NCI-H2227 treated with DMSO at 0.1 percent for 48 hours (cell line): Measurements from ENCODE around the gene NCOA7.
"Not testable (repeated sequence)": the region's sequence is repeated elsewhere in the genome, so short reads cannot be mapped to it uniquely, and the experiment has no call there.

Experiments
- DNase-seq: peaks from one replicate; lab custom pipeline; 2025; lab: John Stamatoyannopoulos, UW

NCOA7 gene

DNA sequence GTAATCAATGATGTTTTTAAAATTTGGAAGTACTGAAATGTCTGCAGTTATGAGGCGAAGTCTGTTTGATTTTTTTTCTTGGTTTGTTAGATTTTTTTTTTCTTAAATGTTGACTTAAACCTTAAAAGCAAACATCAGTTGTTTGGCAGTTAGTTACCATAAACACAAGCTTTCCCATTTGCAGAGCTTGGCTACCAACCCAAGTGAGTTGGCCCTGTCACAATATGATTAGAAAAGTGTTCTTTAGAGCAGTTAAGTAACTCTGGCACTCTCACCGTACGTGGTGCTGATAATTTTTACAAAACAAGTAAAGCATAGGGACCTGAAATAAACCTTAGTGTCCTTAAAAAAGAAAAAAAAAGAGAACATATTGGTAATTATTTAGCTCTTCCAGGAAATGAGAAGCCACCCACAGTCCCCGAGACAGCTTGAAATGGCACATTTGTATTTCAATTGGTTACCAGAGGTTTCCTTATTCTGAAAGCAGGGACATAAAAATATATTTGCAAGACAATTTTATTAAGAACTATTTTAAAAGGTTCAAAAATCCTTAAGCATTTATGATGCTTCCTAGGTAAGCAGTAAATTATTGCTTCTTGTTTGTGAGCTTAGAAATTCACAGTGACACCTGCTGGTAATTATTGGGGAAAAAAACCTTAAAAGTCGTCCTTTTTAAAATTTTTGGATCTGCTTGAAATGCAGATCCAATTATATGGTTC, 37.4 kb upstream of the NCOA7 start:
- DNase-seq = peak; percentile 10

DNA sequence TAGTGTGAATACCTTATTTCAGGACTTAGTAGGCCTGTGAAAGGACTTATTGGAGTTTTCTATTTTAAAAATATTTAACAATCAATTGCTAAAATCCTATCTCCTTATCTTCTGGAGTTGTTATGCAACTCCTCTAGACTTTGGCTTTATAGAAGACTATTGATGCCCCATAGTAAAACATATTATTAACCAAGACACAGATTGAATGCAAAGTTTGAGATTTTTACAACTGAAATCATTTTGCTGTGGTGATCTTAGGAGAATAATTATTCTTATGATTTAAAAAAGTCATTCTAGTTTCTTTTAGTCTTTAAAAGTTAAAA, 36.9 kb upstream of the NCOA7 start:
- DNase-seq = no peak

DNA sequence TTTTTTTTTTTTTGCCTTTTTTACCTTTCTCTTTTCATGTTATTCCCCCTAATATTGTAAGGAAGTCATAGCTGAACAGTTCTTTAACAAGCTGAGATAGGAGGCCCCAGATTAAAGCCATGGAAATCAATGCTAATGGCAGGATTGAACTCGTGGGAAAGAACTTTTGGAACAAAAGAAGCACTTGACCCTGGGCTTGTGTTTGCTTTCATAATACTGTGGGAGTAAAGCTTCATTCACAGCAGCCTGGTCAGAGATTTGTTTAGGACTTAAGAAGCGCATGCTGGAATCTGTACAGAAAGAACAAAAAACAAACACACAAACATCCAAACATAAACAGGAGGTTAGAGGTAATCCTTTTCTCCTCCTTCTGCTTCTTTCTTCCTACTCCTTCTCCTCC, 36.2 kb upstream of the NCOA7 start:
- no peak for DNase-seq

DNA sequence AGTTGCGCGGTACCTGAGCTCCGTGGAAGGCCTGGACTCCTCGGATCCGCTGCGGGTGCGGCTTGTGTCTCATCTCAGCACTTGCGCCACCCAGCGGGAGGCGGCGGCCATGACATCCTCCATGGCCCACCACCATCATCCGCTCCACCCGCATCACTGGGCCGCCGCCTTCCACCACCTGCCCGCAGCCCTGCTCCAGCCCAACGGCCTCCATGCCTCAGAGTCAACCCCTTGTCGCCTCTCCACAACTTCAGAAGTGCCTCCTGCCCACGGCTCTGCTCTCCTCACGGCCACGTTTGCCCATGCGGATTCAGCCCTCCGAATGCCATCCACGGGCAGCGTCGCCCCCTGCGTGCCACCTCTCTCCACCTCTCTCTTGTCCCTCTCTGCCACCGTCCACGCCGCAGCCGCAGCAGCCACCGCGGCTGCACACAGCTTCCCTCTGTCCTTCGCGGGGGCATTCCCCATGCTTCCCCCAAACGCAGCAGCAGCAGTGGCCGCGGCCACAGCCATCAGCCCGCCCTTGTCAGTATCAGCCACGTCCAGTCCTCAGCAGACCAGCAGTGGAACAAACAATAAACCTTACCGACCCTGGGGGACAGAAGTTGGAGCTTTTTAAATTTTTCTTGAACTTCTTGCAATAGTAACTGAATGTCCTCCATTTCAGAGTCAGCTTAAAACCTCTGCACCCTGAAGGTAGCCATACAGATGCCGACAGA, 31.4 kb upstream of the NCOA7 start:
- DNase-seq = no peak

DNA sequence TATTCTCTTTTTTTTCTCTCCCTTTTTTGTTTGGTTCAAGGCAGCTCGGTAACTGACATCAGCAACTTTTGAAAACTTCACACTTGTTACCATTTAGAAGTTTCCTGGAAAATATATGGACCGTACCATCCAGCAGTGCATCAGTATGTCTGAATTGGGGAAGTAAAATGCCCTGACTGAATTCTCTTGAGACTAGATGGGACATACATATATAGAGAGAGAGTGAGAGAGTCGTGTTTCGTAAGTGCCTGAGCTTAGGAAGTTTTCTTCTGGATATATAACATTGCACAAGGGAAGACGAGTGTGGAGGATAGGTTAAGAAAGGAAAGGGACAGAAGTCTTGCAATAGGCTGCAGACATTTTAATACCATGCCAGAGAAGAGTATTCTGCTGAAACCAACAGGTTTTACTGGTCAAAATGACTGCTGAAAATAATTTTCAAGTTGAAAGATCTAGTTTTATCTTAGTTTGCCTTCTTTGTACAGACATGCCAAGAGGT, 30.8 kb upstream of the NCOA7 start:
- no peak for DNase-seq

DNA sequence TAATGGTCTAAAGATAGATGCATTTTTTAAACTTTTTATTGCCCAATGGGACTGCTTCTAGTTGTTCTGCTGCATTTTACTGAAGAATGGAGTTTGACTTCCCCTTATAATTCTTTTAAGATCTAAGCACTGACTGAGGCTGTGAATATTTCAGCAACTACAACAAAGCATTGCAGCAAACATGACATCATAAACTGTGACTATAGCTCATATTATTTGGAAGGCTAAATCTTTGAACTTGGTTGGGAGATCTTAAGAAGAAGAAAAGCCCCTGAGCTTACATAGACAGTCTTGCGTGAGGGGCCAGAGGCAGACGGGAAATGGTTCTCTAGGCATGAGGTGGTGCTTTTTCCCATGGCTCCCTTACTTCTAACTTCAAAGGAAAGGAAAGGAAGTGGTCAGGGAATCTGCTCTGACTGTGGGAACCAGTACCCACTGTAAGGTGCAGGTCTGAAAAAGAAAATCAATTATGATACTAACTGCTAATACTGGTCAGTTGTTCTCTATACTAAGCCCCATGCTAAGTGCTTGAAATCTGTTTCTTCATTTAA, 26.6 kb upstream of the NCOA7 start:
- no peak for DNase-seq

DNA sequence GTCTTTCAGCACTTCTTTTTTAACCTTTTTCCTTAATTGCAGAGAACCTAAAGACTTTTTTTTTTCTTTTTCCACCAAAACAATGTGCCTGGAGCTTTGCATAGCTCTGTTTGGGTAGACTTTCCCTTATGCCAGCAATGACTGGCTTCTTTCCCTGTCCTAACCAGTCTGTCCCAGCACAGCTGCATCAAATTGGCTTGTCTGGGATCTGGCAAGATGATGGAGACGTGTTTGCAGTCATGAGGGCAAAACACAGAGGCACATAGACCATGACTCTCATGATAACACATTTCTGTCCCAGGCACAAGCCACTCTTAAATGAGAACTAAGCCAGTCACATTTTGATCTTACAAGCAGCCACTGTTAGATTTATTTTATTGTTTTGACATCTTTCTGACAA, 24.8 kb upstream of the NCOA7 start:
- DNase-seq = no peak

DNA sequence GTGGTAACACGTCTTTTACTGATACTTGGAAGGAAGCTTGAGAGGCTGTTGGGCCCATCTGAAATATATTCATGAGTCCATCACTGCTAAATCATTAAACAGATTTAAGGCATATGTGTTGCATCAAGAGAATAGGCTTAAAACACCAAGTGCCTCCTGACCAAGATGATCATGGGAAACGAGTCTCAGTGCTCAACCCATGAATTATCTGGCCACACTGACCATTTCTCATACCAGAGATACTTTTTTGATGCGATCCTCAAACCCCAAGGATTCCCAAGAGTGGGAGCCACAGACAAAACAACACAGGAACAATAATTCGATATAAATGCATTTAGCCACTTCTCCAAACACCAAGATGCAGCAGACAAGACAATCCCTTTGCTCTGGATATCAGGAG, 24.1 kb upstream of the NCOA7 start:
- no peak for DNase-seq

DNA sequence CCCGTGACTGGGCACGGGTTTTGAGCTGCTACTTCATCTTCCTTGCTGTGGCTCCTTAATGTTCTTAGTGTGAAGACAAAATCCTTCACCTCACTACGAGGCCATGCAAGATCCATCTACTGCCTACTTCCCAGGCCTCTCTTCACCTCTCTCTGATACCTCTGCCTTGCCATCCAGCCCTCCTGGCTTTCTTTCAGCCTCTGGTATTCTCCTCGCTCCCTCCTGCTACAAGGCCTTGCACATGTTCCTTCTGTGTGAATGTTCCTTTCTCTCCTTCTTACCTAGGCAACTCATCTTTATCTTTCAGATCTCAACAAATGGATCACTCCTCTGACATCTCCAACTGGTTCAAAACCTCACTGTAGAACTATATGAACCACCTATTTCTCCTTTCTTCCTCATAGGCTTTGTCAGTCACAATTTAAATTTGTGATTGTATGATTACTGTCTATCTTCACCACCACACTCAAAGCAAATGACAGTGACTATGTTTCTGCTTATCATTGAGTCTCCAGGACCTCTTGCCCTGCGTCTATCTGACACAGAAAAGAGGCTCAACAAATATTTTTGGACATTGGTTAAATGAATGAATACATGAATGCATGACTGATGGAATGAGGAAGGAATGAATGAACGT, 21.5 kb upstream of the NCOA7 start:
- DNase-seq = no peak

DNA sequence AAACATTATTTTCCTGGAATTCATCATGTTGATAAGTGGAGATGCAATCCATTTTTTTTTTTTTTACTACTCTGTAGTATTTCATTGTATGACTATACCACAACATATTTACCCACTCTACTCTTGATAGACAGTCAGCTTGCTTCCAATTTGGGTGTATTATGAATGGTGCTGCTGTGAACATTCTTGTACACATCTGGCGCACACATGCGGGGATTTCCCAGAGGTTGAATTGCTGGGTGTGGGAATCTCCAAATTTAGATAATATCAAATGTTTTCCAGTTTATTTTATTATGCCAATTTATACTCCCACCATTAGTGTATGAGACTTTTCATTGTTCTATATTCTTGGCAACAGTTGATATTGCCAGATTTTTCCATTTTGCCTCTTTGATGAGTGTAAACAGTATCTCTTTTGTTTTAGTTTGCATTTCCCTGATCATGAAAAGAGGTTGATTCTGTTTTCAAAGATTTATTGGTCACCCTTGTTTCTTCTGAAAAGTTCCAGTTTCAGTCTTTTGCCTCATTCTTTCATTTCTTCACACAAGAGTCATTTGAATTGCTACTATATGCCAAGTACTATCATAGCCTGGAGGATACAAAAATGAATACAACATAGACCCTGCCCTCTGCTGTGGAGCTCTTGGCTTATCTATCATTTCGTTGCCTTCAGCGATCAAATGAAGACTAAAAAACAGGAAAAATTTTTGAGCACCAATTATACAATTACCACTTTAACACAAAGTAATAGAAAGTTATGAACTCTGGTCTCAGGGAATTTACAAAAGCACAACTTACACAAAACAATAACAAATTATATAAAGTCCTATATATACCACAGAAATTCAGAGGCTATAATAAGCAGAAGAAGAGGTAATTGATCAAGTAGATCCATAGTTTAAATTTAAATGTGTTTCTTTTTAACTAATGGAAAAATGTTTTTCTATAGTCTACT, 17.1 kb upstream of the NCOA7 start:
- no peak for DNase-seq

DNA sequence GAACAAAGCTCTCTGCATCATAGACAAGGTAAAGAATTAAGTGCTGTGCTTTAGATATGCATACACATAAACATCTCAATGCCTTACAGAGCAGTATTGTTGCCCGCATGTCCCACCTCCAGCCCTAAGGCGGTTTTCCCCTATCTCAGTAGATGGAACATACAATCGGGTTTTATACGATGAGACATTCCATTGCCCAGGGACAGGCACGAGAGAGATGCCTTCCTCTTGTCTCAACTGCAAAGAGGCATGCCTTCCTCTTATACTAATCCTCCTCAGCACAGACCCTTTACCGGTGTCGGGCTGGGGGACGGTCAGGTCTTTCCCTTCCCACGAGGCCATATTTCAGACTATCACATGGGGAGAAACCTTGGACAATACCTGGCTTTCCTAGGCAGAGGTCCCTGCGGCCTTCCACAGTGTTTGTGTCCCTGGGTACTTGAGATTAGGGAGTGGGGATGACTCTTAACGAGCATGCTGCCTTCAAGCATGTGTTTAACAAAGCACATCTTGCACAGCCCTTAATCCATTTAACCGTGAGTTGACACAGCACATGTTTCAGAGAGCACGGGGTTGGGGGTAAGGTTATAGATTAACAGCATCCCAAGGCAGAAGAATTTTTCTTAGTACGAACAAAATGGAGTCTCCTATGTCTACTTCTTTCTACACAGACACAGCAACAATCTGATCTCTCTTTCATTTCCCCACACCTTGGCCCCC, 14.5 kb upstream of the NCOA7 start:
- DNase-seq = not testable (repeated sequence)

DNA sequence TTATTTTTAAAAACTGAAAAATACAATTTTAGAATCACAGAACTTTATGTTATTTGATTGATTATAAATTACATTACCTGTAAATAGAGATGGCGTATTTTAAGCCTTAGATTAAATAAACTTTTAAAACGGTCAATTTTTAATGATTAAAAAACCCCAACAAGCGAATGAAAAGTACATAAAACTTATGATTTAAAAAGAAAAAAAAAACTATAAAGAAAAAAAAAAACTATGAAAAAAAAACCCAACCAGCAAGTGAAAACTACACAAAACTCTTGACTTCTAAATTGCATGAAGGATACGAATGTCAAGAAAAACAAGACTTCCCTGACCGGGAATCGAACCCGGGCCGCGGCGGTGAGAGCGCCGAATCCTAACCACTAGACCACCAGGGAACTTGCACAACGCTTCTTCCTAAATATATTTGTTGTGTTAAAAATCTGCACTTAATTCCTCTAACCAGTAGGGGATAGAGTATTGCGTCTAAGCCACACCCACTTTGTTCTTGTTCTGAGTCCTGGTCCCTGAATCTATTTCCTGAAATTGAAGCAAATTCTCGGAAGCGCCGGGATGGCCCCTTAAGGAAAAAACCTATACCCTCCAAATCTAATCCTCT, 10.7 kb upstream of the NCOA7 start:
- peak; percentile 93 for DNase-seq

DNA sequence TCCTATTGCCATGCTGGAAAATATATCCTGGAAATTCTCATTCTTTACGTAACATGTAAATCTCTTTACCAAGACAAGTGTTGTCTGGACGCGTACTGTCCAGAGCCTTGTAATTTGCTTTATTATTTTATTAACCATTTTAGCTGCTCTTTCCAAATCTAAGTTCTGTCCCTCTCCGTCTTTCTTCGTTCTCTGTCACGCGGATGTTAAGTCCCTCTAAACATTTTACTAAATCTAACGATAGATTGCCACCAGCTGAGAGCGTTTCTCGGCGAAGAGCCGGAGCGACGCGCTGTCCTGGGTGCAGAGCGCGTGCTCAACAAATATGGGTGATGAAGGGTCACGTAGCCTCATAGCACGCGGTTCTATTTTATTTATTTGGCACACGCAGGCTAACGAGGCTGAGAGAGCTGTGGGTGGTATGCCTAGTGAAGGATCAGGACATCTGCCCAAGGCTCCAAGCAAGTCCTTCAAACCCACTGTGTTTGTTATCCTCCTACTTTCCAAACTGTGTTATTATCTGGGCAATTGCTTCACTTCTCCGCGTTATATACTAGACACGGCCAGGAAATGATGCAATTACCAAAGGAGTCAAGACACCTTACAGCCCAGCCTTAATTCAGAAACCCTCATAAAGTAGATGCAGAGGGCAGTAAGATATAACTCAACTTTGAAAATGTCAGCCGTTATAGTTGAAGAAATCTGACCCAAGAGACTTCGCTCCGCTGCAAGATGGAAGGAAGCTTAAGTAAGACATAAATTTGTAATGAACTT, 10.0 kb upstream of the NCOA7 start:
- peak; percentile 92 for DNase-seq

DNA sequence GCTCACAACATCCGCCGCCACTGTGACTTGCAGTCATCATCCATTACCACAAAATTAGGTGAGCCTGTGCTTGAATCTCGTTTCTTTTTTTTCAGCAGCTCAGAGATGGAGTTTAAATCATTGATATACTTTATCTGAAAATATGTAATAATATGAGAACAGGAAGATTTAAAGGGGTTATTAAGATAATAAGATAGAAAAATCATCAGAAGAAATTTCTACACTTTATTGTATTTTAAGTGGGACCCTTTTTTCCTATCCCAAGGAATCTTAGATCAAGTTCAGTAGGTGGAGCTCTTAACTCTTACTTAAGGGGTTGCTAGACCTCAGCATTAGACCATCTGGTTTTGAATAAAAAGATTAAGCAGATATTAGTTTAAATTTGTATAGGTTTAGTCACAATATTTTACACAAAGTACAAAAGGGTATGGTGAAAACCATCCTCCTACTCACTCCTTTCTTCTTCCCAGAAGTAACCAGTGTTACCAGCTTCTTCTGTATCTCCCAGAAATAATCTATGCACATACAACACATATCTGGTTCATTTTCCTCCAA, 9.4 kb upstream of the NCOA7 start:
- DNase-seq = peak; percentile 28

DNA sequence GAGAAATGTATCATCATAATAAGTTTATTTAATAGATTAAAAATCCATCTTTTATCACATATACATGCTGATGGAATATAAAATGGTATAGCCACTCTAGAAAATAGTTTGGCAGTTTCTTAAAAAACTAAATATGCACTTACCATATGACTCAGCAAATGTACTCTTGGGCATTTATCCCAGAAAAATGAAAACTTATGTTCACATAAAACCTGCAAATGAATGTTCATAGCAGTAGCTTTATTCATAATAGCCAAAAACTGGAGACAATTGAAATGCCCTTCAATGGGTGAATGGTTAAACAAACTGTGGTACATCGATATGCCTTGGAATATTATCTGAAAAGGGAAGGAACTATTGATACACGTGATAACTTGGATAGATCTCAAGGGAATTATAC, 6.4 kb upstream of the NCOA7 start:
- no peak for DNase-seq

DNA sequence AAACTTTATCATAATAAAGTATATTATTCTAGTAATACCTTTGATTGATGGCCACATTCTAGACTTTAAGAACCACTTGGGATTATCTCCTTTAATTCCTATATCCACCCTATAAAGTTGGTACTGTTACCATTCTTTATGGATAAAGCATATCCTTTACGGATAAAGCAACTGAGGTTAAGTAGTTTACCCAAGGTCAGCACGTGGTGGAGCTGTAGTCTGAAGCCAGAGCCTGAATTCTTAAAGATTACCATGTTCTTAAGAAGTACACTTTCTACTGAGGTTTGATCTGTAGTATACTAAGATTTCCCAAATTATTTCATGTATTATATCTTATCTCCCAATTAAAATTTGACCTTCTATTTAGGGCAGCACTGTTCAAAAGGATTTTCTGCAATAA, 3.0 kb upstream of the NCOA7 start:
- peak; percentile 9 for DNase-seq

DNA sequence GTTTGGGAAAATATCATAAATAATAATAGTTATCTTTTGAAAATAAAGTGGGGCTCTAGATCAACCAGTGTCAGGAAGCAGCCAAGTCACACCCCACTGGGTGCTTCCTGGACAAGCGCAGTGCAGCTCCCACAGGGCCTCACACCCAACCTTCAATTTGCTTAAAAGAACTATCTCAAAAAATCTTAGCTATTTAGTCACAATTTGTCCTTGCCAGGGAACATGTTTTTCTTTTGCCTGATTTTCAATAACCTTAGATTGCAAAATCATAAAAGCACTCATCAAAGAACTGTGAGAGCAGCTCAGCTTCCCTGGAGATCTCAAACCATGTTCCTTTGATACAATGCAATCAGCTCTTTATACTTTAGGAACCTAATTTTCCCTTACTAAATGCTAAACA, 1.6 kb upstream of the NCOA7 start:
- peak; percentile 32 for DNase-seq

DNA sequence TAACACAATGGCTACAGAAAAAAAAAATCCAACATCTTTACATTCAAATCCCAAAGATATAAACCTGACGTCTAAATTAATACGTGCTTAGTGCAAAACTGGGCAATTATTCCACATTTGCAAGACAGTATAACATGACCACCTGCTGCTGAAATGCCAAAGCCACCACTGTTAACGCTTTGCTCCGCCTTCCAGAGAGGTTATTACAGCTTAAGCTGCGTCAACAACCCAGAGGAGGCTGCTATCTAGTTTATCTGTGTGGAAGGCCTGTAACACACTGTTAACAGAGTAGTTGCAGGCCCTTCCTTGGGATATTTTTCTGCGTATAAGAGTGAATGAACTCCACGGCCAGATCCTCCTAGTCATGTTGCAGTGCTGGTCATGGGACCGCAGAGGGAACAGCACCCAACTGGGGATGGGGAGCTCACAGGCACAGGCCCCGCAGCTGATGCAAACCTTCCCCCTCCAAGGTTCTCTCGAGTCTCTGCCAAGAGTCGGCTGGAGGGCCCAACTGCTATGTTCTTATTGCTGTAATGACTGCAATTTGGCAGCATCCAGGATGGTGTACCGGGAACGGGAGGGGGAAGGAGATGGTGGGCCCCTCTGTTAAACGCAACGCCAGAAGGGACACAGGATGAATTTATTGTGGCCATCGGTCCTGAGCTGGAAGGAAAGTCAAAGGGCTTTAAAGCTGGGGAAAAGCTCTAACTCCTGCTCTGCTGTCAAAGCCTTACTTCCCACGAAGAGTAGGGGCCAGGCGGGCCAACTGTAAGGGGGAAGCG, 993 bp upstream of the NCOA7 start:
- DNase-seq = peak; percentile 45
